Liver (tissue), 3 donors: ENCODE measurements around the gene SGPP2.

Experiments used
- CTCF ChIP-seq: fragments of 150-350 bp; IDR thresholded peaks from 2 replicates; pipeline ENCODE4 v1.5.1; 2017; ENCODE audit warnings: improper control_type of control experiment, low read depth, low read length; ENCODE audit not compliant: missing input control
- FOXA1 ChIP-seq: IDR thresholded peaks from 2 replicates; pipeline ENCODE4 v1.6.1; 2016; ENCODE audit warnings: antibody characterized with exemption
- JUND ChIP-seq, 2 donors: IDR thresholded peaks; 2 replicates each; pipeline ENCODE4 v1.6.1; 2016; ENCODE audit warnings: antibody characterized with exemption in 2 of 2
- MAX ChIP-seq: IDR thresholded peaks from 2 replicates; pipeline ENCODE4 v1.6.1; 2016; ENCODE audit warnings: antibody characterized with exemption
- RAD21 ChIP-seq, 2 donors: IDR thresholded peaks; 2 replicates each; pipeline ENCODE4 v1.6.1; 2016; ENCODE audit warnings: antibody characterized with exemption in 2 of 2, mild to moderate bottlenecking in 2 of 2
- REST ChIP-seq: IDR thresholded peaks from 2 replicates; pipeline ENCODE4 v1.6.1; 2016; ENCODE audit warnings: antibody characterized with exemption, mild to moderate bottlenecking
- YY1 ChIP-seq: IDR thresholded peaks from 2 replicates; pipeline ENCODE4 v1.6.1; 2016; ENCODE audit warnings: antibody characterized with exemption, mild to moderate bottlenecking
- donor health status: healthy.
- donor health status: healthy.

GRCh38 chr2:222418739-222419138 is 5.6 kb upstream of the SGPP2 start:
- no peak for TF ChIP-seq CTCF
- TF ChIP-seq JUND (IDR thresholded peaks at IDR 0.05) = no peak
- TF ChIP-seq RAD21 (IDR thresholded peaks at IDR 0.05) = no peak
- TF ChIP-seq YY1 = no peak
- TF ChIP-seq MAX = no peak
- TF ChIP-seq FOXA1 = no peak
- TF ChIP-seq REST = no peak
